ENCODE measurements around the gene MPC1L. TPM values are rescaled to one million over a fixed set of nuclear protein-coding genes. Genes with fewer than 3 reads are reported as not detected.

Gene MPC1L
- total RNA-seq, 6 experiments from 2014 or later, result not detected

DNA sequence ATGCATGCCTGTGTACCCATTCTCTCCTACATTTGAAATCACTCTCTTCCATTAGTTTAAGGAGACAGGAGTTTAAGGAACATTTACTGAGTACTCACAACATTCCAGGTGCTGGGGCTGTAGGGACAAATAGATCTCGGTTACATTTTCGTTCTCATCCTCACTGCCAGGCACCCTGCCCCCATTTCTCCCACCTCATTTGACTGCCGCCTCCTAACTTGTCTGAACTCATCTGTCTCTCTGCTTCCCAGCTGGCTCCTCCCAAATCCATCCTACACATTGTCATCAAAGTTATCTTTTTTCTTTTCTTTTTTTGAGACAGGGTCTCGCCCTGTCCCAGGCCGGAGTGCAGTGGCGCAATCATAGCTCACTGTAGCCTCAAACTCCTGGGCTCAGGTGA is 19.8 kb upstream of the MPC1L start:
- no peaks in the 10 kb centered on the region for H3K9me3 Mint-ChIP-seq
- no peak overlapping the region for H3K4me3 Mint-ChIP-seq
- no peaks in the 10 kb centered on the region for H3K27me3 Mint-ChIP-seq (ENCODE audit: insufficient read depth)
- H3K36me3 Mint-ChIP-seq (ENCODE audit: low read depth), result peaks cover 22% of the 10 kb centered on the region
- no peak for DNase-seq
- TF ChIP-seq, protein P1, sequence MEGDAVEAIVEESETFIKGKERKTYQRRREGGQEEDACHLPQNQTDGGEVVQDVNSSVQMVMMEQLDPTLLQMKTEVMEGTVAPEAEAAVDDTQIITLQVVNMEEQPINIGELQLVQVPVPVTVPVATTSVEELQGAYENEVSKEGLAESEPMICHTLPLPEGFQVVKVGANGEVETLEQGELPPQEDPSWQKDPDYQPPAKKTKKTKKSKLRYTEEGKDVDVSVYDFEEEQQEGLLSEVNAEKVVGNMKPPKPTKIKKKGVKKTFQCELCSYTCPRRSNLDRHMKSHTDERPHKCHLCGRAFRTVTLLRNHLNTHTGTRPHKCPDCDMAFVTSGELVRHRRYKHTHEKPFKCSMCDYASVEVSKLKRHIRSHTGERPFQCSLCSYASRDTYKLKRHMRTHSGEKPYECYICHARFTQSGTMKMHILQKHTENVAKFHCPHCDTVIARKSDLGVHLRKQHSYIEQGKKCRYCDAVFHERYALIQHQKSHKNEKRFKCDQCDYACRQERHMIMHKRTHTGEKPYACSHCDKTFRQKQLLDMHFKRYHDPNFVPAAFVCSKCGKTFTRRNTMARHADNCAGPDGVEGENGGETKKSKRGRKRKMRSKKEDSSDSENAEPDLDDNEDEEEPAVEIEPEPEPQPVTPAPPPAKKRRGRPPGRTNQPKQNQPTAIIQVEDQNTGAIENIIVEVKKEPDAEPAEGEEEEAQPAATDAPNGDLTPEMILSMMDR (IDR thresholded peaks at IDR 0.05), result no peak
- no peaks in the 10 kb centered on the region; the same call in 1 of the 2 replicates for H3K4me1 Mint-ChIP-seq (ENCODE audit: low read depth)
- H3K27ac Mint-ChIP-seq, result no peak overlapping the region

DNA sequence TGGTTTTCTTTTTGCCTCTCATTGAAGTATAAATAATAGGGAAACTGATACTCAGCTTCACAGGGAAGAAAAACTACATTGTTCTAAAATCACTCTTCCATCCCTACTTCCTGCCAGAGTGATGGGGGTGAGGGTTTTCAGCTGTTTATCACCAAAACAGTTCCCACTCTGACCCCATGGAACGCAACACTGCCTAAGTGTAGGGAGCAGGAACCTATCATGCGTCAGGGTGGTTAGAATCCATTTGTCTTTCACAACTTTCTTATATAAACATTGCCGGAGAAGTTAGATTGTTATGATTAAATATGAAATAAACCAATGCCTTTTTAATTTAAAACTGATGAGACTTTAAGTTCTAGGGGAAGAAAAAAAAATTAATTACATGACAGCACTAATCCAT is 15.8 kb upstream of the MPC1L start:
- DNase-seq, result no peak
- no peaks in the 10 kb centered on the region for H3K9me3 Mint-ChIP-seq
- H3K27me3 Mint-ChIP-seq (ENCODE audit: insufficient read depth), result no peaks in the 10 kb centered on the region
- H3K36me3 Mint-ChIP-seq (ENCODE audit: low read depth), result peaks cover 6% of the 10 kb centered on the region
- no peak overlapping the region for H3K4me3 Mint-ChIP-seq
- H3K27ac Mint-ChIP-seq, result no peak overlapping the region
- H3K4me1 Mint-ChIP-seq (ENCODE audit: low read depth), result no peaks in the 10 kb centered on the region
- TF ChIP-seq, protein P1 (IDR thresholded peaks at IDR 0.05), result no peak

DNA sequence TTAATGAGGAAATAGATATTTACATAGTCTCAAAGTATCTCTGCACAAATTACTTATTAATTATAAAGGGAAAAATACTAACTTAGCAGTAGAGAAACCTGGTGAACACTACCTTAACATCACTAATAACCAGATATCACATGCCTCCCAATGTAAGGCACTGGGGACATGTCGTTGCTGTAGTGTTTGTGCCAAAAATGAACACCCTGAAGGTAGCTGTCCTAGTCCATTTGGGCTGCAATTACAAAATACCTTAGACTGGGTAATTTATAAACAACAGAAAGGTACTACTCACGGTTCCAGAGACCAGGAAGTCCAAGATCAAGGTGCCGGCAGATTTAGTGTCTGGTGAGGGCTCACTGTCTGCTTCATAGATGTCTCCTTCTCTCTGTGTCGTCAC is 10.7 kb upstream of the MPC1L start:
- H3K4me1 Mint-ChIP-seq (ENCODE audit: low read depth), result no peaks in the 10 kb centered on the region
- DNase-seq, result no peak
- H3K4me3 Mint-ChIP-seq, result no peak overlapping the region
- TF ChIP-seq, protein P1 (IDR thresholded peaks at IDR 0.05), result no peak
- H3K36me3 Mint-ChIP-seq (ENCODE audit: low read depth), result no peaks in the 10 kb centered on the region
- H3K27ac Mint-ChIP-seq, result no peak overlapping the region
- H3K27me3 Mint-ChIP-seq (ENCODE audit: insufficient read depth), result no peaks in the 10 kb centered on the region
- no peaks in the 10 kb centered on the region for H3K9me3 Mint-ChIP-seq

DNA sequence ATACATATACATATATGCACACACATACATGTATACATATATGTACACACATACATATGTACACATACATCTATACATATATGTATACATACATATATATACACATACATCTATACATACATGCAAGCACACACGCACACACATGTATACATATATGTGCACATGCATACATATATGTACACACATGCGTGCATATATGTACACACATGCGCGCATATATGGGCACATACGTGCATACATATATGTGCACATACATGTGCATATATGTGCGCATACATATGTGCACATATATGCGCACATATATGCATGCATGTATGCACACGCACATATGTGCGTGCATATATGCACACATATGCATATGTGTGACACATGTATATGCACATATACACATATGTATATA is 7.3 kb upstream of the MPC1L start:
- no peaks in the 10 kb centered on the region for H3K4me1 Mint-ChIP-seq (ENCODE audit: low read depth)
- TF ChIP-seq, protein P1 (IDR thresholded peaks at IDR 0.05), result no peak
- no peaks in the 10 kb centered on the region for H3K9me3 Mint-ChIP-seq
- DNase-seq, result no peak
- H3K27ac Mint-ChIP-seq, result no peak overlapping the region
- no peak overlapping the region for H3K4me3 Mint-ChIP-seq
- no peaks in the 10 kb centered on the region for H3K27me3 Mint-ChIP-seq (ENCODE audit: insufficient read depth)
- H3K36me3 Mint-ChIP-seq (ENCODE audit: low read depth), result no peaks in the 10 kb centered on the region

DNA sequence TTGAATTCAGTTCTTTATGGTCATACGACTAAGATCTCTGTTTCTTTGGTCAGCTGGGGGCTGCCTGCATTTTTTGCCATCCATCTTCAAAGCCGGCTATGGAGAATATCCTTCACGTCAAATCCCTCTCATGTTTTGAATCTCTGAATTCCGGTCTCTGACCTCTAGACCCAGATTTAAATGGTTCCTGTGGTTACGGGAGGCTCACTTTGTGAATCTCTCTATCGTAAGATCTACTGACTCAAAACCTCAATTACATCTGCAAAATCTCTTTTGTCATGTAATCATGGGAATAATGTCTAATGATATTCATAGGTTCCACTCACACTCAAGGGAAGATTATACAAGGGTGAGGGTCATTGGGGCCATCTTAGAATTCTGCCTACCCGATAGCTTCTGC is 5.7 kb upstream of the MPC1L start:
- no peak overlapping the region for H3K27ac Mint-ChIP-seq
- H3K36me3 Mint-ChIP-seq (ENCODE audit: low read depth), result no peaks in the 10 kb centered on the region
- no peaks in the 10 kb centered on the region for H3K9me3 Mint-ChIP-seq
- TF ChIP-seq, protein P1 (IDR thresholded peaks at IDR 0.05), result no peak
- no peak for DNase-seq
- H3K4me3 Mint-ChIP-seq, result no peak overlapping the region
- H3K4me1 Mint-ChIP-seq (ENCODE audit: low read depth), result no peaks in the 10 kb centered on the region
- H3K27me3 Mint-ChIP-seq (ENCODE audit: insufficient read depth), result no peaks in the 10 kb centered on the region

All from HFFc6 (cell line).